AG08396 (cell line): ENCODE measurements around the gene KLHDC7B.

ENCODE experiments used
- DNase-seq: peaks from one replicate; pipeline ENCODE4 v3.0.0; 2012; ENCODE audit warnings: low spot score, mixed read lengths

Gene KLHDC7B

DNA sequence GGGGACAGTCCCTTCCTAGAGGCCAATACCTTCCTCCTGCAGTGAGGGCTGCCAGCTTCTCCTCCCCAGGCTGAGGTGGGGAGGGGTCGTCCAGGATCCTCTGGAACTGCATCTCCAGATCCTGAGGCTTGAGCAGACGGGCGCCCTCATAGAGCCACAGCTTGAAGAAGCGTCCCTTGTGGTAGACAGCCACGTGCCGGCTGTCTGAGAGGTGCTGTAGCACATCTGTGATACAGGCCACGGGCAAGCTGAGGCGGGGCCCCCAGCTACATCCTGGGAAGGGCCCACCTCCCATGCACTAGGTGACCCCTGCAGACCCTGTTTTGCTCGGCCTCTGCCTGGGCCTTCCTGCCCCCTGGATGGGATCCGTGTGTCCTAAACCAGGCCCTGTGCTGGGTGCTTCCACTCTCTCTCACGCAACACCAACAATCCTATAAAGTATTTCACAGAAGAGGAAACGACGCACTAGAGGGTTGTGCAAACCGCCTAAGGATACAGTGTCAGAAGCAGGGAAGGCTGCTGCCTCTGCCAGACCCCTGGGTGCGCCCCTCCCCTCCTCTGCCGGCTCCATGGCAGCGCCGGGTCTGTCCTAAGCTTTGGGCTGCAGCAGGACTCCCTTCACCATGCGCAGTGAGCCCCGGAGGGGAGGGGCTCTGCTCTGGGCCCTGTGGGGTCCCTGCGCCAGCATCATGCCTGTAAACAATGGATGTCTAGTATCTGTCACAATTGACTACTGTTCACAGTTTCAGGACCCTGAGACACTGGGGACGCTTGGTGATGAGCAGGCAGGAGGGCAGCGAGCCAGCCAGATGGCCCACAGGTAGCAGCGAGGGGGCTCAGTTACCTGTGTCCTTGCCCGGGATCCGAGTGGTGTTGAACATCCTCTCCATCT is 28.0 kb downstream of the KLHDC7B start:
- no peak for DNase-seq

DNA sequence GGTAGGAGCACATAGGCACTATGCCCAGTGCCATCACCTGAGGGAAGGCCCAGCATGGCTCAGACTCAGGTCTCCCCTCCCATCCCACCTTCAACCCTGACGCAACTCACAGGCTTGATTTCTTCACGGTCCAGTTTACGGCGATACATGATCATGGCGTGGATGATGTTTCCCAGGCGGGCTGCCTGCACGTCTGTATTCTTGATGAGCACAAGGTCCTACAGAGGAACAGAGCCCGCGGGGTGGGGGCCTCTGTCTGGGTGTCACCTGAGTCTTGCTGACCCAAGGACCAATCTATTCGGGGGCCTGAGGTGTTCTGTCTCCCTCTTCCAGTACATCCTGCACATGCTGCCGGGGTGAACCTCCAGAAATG is 28.7 kb downstream of the KLHDC7B start:
- no peak for DNase-seq

DNA sequence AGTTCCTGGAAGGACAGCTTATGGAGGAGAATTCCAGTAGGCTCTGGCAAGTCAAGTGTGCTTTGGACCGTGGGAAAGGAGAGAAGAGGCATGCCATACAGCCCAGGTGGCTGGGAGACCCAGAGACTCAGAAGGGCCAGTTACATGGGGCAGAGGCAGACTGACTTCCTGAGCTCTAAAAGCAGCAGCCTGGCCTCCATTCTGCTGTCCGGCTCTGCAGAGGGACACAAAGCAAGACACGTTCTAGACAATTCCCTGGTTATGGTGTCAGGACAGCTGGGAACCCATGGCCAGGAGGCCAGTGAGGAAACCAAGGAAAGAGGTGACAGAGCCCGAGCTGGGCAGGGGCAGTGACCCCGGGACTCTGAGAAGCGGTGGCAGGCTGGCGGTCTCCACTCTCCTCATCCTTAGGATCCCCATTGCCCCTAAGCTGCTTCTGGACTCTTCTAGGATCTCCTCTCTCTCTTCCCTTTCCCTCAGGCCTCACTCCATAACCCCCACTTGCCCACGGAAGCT is 29.8 kb downstream of the KLHDC7B start:
- no peak for DNase-seq

DNA sequence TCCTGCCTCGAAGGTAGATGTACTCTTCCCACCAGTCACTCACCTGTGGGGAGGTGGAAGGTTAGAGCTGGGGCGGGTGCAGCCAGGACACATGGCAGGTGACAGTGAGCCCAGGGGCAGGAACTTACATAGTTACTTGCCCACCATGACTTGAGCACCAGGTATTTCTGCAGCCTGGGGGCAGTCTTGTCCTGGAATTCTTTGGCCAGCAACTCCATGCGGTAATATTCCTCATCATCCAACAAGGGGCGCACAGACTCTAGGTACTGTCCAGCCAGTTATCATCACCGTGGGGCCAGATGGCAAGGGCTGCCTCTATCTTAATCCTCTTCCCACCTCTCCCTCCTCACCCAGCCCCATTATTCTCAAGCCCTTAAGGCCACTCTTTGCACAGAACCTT is 30.4 kb downstream of the KLHDC7B start:
- DNase-seq = peak; percentile 49

DNA sequence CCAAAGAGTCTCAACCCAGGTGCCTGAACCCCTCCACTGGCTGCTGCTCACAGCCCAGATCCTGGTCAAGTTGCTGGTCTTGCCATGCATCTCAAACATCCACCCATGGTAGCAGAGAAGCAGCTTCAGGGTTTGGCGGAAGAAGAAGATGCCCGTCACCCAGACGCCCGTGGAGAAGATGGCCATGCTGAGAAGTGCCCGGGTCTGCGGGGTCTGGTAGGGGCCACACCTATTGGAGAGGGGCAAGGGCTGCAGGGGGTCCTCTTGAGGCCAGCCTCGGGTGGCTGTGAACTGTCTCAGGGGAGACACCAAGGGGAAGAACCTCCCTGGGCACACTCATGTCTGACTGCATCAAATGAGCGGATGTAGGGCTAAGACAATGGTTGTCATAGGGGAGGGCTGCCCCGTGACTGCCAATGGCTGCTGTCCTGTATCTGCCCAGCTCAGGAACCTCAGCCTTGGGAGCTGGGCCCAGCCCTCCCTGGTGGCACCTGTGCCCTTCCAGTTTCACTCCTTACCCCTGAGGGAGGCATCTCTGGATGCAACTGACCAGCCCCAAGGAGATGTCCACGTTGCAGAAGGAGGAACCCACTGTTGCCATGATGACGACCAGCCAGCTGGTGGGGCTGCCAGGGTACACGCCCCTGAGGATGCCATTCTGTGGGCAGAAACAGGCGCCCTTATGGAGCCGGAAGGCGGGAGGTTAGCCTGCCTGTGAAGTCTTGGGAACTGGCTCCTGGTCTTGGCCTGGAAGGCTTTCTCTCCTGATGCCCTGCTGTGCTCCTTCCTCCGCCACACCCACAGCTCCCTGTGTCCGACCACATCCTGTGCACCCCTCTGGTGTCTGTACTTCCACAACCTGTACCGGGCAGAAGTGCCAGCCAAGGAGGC is 31.4 kb downstream of the KLHDC7B start:
- no peak for DNase-seq

DNA sequence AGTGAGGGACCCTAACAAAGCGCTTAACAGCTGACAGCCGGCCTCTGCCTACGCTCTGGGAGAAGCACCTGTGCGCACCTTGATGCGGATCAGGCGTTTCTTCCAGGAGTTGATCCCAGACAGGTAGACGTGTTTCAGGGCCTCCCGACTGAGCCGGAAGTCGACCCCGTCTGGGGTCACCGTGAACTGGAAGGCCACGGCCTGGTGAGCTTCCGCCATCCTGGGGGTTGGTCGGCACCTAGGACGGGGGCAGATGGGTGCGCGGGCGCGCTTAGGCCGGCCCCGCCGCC is 31.9 kb downstream of the KLHDC7B start:
- DNase-seq = no peak

DNA sequence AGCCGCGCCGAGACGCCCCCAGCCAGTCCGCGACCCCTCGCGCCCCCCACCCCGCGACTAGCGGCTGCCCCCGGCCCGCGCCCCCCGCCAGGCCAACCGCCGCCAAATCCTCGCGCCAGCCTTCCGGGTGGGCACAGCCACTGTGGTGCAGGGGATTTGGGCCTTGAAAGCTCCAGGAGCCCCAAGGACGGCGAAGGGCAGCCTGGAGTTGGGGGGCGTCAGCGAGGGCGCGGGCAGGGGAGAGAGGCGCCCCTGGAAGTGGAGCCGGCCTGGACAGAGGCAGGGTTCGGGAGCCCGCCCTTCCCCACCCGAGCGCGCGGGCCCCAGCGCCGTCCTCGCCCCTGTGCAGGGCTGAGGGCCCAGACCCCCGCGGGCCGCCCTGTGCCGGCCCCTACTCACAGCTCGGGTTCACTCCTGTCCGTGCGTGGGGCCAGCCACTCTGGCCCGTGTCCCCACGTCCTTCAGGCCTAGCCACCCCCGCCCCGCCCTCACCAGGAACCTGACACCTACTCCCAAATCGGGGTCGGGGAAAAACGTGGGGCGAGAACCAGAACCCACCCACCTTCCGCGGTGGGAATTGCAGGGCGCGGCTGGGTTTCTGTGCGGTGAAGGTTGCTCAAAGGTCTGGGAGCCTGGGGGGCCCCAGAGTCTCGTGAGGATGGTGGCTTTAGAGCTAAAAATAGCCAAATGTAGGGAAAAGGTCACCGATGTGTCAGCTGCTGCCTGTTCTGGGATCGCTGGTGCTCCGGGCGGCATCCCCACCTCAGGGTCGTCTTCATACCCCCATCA is 32.5 kb downstream of the KLHDC7B start, which contains the start of gene CPT1B:
Gene CPT1B (minus strand): TSS at position 441 of the 789 bp plus-strand sequence. CDS start 512 bp downstream, outside the sequence.
- DNase-seq = peak; percentile 72

DNA sequence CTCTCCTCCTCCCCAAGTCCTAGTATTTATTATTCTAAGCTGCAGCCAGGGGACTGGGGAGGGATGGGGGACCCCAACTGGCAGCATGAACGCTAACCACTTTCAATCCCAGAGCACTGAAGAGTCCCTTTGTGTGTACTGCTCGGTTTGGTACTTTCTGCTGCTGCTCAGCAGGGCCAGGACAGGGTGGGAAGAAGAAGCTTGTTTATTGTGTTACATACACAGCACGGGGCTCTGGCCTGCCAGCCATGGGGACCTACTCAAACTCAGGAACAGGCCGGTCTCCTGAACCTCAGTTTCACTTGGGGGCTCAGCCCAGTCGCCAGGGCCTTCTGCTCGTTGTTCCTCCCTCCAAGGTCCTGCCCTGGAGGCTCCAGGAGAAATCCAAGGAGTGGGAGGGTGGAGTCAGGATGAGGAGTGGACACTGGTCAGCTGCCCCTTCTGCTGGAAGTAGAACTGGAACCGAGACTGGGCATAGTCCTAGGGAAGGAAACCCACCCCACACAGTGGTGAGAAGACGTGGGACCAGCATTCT is 33.1 kb downstream of the KLHDC7B start:
- DNase-seq = peak; percentile 12

DNA sequence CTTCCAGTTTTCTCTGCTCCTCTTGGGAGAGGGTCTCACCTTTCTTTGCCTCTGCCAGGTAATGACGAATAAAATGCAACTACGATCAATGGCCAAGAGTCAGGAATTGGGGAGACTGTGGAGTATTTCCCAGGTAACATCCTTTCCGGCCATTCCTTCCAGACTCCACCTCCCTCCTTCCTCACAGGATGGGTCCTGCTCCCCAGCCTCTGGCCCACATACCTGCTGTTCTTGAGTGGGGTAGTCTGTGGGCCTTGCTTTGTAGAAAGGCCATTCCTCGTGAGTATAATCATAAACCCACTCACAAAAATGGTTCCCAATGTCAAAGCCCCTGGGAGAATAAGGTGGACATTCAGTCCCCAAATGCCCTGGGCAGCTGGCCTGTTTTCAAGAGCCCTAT is 34.1 kb downstream of the KLHDC7B start:
- DNase-seq = no peak

DNA sequence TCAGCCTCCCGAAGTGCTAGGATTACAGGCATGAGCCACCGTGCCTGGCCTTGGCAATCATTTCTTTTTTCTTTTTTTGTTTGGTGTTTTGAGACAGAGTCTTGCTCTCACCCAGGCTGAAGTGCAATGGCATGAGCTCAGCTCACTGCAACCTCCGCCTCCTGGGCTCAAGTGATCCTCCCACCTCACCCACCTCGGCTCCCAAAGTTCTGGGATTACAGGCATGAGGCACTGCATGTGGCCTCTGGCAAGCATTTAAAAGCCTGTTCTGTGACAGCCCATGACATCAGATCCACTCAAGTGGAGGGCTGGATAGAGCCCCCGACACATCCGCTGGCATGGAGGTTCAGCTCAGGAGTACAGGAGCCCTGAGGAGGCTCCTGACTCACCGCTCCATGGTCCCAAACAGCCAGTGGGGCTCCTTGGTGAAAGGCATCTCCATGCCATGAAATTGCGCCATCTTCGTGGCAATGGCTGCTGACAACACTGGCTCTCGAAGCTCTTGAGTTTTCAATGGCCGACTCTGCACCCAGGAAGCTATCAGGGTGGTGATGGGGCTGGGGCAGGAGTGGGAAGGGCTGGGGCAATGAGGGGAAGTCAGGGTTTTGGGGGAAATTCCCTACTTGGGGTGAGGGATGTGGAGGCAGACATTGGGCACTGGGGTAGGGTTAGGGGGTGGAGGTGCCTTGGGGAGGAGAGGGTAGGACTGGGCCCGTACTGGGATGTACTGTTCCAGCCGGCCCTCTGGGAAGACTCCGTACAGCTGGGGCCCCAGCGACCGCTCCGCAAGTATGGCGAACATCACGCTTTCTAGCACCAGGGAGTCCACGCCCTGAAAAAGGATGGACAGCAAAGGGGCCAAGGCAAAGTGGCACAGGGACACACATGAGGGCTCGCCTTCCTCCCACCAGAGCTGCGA is 35.6 kb downstream of the KLHDC7B start:
- no peak for DNase-seq

DNA sequence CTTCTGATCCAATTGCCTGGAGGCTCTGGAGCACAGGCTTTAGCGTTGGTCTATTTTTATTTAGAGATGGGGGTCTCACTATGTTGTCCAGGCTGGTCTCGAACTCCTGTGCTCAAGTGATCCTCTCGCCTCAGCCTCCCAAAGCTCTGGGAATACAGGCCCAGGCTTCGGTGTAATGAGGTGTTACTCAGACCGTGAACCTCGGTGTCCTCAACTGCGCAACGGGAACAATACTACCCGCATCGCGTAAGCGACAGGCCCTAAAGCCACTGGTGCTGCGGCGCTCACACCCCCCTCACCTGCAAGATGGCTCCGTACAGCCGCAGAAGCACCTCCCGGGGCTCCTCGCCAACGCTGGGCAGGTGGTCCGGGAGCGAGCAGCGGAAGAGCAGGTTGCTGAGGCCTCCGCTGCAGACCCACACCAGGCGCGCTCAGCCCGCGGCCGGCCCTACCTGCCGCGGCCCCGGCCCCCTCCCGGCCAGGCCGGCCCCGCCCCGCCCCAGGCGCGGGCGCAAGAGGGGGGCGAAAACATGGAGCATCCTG is 36.3 kb downstream of the KLHDC7B start:
- peak; percentile 21 for DNase-seq

DNA sequence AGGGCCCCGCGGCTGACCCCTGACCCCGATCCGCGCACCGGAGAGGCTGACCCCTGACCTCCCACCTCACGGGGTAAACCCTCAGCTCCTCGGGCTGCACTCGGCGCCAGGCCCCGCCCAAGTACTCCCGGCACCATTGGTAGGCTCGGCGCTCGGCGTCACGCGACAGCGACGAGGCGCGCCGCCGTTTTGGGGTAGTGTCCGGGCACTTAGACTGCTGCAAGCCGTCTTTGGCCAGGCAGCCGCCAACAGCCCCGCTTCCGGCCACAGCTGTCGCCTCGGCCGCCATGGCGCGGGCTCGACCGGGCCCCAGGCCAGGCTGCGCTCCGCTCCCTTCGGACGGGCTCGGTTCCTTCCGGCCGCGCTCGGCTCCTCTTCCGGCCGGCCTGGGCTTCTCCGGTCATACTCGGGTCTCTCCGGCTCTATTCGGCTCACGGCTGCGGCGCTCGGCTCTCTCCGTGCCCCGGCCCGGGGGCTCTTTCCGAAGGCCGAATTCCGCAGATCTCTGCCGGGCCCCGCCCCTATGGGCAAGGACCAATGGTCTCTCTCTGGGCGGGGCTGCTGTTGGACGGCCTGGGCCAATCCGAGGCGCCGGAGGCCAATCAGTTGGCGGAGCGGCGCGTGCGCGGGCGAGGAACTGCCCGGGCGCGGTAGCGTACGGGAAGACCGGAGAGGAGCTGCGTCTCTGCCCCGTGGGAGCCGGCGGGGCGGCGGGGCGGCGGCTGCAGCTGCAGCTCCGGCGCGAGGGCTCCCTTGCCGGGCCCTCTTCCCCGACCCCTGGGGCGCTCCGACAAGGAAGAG is 37.0 kb downstream of the KLHDC7B start, which contains the start of gene CHKB:
Gene CHKB (minus strand): TSS at position 357 of the 801 bp plus-strand sequence. CDS start 68 bp downstream, at position 289.
- peak; percentile 100 for DNase-seq

DNA sequence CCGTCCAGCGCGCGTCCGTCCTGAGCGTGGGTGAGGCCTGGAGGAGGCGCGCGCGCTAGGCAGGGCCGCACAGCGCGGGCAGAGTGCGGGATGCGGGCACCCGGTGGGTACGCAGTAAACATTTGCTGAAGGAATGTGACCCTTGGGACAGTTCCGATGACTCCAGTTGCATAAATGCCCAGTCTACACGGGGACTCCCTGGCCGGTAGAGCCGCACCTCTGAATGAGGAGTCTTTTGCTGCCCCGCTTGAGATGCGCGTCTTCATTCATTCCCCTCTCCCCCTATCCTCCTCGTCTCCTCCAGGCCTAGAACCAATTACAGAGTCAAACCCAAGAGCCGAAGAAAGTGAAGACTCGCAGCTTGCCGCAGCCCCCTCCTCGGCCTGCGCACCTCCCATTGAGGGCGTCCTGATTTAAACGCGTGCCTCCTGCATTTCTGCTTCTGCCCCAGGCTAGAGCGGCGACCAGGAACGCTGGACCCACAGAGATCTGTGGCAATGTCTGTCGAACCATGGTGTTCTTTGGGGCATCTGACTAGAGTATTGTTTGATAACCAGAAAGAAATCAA is 37.7 kb downstream of the KLHDC7B start:
- no peak for DNase-seq

DNA sequence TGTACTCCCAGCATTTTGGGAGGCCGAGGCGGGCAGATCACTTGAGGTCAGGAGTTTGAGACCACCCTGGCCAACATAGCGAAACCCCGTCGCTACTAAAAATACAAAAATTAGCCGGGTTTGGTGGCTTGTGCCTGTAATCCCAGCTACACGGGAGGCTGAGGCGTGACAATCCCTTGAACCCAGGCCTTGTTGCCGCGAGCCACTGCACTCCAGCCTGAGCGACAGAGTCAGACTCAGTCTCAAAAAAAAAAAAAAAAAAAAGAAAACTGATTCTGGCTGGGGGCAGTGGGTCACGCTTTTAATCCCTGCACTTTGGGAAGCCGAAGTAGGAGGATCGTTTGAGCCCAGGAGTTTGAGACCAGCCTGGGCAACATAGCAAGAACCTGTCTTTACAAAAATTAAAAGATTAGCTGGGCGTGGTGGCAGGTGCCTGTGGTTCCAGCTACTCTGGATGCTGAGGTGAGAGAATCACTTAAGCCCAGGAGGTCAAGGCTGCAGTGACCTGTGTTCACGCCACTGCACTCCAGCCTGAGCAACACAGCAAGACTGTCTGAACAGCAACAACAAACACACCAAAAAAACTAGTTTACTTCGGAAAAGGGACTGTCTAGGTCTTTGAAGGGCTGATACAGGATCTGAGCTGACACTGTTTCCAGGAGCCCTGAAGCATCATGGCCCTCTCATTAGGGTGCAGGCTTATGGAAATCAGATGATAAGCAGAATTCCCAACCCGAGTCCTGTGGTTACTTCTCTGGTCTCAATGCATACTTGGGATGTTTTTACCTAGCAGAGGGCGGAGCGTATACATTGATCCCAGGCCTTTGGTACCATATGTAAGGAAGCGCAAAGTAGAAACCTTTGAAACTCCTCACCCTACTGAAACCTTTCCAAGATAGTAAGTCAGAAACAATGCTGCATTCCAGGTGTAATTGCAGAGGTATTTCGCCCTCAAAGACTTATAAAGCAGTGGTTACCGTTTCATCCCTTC is 38.7 kb downstream of the KLHDC7B start:
- DNase-seq = no peak

DNA sequence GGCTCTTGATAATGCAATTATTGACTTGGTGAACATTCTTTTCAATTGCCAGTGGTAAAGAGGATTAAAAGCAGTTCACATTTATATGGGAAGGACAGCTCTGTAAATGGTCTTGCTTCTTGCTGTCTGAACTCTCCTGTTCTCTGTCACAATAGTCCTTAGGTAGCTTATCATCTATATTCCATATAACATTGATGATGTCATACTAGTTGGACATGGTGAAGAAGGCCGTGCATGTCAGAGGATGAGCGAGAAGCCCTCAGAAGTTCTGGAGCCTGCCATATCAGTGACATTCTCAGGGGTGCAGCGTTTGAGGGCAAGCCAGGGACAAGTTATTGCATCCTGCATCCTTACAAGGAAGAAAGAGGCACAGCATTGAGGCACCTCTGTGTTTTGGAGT is 39.5 kb downstream of the KLHDC7B start:
- DNase-seq = no peak

DNA sequence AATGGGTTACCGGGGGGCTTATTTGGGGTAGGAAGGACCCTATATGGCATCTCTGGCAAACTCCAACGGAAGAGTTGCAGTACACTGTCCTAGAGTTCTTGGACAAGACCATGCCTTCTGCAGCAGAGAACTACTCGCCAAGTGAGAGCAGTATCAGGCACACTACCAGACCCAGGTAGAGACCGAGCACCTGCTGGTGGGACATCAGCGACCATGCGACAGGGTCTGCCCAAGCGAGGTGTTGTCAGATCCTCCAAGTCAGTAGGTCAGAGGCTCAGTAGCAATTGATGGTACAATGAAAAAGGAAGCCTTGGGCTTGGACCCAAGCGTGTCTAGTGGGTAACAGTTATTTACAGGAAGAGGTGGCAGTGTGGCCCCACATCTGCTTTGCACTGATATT is 40.1 kb downstream of the KLHDC7B start:
- DNase-seq = no peak

DNA sequence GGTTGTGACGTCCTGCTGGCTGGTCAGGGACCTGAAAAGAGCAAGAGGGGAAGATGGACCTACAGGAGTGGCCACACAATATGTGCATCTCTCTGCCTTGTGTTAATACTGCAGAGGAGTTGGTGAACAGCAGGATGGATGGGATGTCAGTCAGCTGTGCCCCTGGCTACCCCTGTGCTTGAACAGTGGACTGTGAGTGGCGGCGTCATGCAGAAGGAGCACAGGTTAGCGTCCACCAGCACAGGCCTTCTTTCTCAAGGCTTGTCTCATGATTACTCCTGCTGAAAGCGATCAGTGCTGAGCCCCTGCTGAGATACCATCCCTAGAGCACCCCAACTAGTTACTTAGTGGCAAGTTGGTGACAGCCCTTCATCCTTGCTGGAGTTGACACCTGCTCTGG is 40.7 kb downstream of the KLHDC7B start:
- no peak for DNase-seq

DNA sequence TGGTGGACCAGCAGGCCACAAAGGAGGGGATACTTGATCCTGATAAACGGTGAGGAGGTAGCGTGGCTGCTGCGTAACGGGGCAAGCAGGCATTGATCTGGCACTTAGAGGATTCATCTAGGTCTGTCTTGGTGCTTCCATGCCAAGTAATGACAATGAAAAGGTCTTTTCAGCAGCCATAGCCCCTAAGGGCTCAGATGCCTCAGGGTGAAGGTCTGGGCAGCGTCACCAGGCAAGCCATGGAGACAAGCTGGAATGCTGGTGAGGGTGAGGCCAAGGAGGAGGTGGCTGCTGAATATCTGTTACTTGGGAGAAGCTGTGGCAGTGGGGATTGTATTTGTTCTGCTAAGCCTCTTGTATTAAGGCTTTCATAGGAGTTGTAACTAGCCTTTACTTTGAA is 41.7 kb downstream of the KLHDC7B start:
- no peak for DNase-seq
